Liver (tissue), 9 donors: ENCODE data around the gene CORO7. TPM values are rescaled to one million over a fixed set of nuclear protein-coding genes. Genes with fewer than 3 reads are reported as not detected.

Source experiments
- DNase-seq: peaks from one replicate; pipeline ENCODE4 v3.0.0-alpha.2; 2017; ENCODE audit warnings: low spot score
- H3K27ac ChIP-seq, 2 donors: one replicate each; pipeline ENCODE4 v1.7.0; 2013; ENCODE audit warnings: inconsistent platforms in 2 of 2, low read length in 2 of 2, control low read depth in 1 of 2, low read depth in 1 of 2, mild to moderate bottlenecking in 1 of 2
- H3K27me3 ChIP-seq, 4 donors: one replicate each; pipeline versions ENCODE4 v1.6.1 to v1.7.0; 2013; ENCODE audit warnings: low read length in 3 of 4, inconsistent platforms in 1 of 4, mild to moderate bottlenecking in 1 of 4, moderate library complexity in 1 of 4; ENCODE audit not compliant: control insufficient read depth in 4 of 4, insufficient read depth in 4 of 4
- H3K36me3 ChIP-seq, 4 donors: one replicate each; pipeline versions ENCODE4 v1.6.1 to v1.7.0; 2013; ENCODE audit warnings: low read length in 3 of 4, mild to moderate bottlenecking in 3 of 4, low read depth in 1 of 4, moderate library complexity in 1 of 4; ENCODE audit not compliant: control insufficient read depth in 4 of 4, insufficient read depth in 3 of 4
- H3K4me1 ChIP-seq, 4 donors: one replicate each; pipeline versions ENCODE4 v1.6.1 to v1.7.0; 2013; ENCODE audit warnings: low read length in 3 of 4, mild to moderate bottlenecking in 3 of 4, moderate library complexity in 1 of 4; ENCODE audit not compliant: control insufficient read depth in 4 of 4, insufficient read depth in 4 of 4
- H3K4me3 ChIP-seq, 3 donors: one replicate each; pipeline versions ENCODE4 v1.6.1 to v1.7.0; 2013; ENCODE audit warnings: low read length in 3 of 3, control low read depth in 1 of 3, low read depth in 1 of 3, mild to moderate bottlenecking in 1 of 3
- H3K9ac ChIP-seq, 2 donors: one replicate each; pipeline ENCODE4 v1.7.0; 2013; ENCODE audit warnings: low read length in 2 of 2, mild to moderate bottlenecking in 2 of 2, moderate library complexity in 2 of 2, control low read depth in 1 of 2, low read depth in 1 of 2
- H3K9me3 ChIP-seq, 4 donors: one replicate each; pipeline versions ENCODE4 v1.6.1 to v1.7.0; 2013; ENCODE audit warnings: low read length in 3 of 4; ENCODE audit not compliant: control insufficient read depth in 4 of 4
- EGR1 ChIP-seq, 2 donors: IDR thresholded peaks; 2 replicates each; pipeline ENCODE4 v1.6.1; 2016 to 2018; ENCODE audit warnings: antibody characterized with exemption in 2 of 2, low read depth in 2 of 2
- FOXA1 ChIP-seq: IDR thresholded peaks from 2 replicates; pipeline ENCODE4 v1.6.1; 2016; ENCODE audit warnings: antibody characterized with exemption
- FOXA2 ChIP-seq: IDR thresholded peaks from 2 replicates; pipeline ENCODE4 v1.6.1; 2016; ENCODE audit warnings: antibody characterized with exemption
- GABPA ChIP-seq, 2 donors: IDR thresholded peaks in 1 of 2; conservative IDR thresholded peaks in 1 of 2; 2 replicates each; pipeline ENCODE4 v1.6.1; 2016; ENCODE audit warnings: antibody characterized with exemption in 2 of 2, mild to moderate bottlenecking in 1 of 2, moderate library complexity in 1 of 2
- HNF4A ChIP-seq, 2 donors: conservative IDR thresholded peaks; 2 replicates each; pipeline ENCODE4 v1.6.1; 2016; ENCODE audit warnings: antibody characterized with exemption in 2 of 2, mild to moderate bottlenecking in 2 of 2
- HNF4G ChIP-seq: IDR thresholded peaks from 2 replicates; pipeline ENCODE4 v1.6.1; 2016; ENCODE audit warnings: antibody characterized with exemption
- JUND ChIP-seq, 2 donors: IDR thresholded peaks; 2 replicates each; pipeline ENCODE4 v1.6.1; 2016; ENCODE audit warnings: antibody characterized with exemption in 2 of 2
- NR2F2 ChIP-seq: IDR thresholded peaks from 2 replicates; pipeline ENCODE4 v1.6.1; 2016; ENCODE audit warnings: antibody characterized with exemption
- RAD21 ChIP-seq, 2 donors: IDR thresholded peaks; 2 replicates each; pipeline ENCODE4 v1.6.1; 2016; ENCODE audit warnings: antibody characterized with exemption in 2 of 2, mild to moderate bottlenecking in 2 of 2
- RXRA ChIP-seq, 2 donors: IDR thresholded peaks; 2 replicates each; pipeline ENCODE4 v1.6.1; 2017 to 2018; ENCODE audit warnings: antibody characterized with exemption in 2 of 2, mild to moderate bottlenecking in 1 of 2
- SP1 ChIP-seq: IDR thresholded peaks from 2 replicates; pipeline ENCODE4 v1.6.1; 2018; ENCODE audit warnings: antibody characterized with exemption, mild to moderate bottlenecking
- TAF1 ChIP-seq: conservative IDR thresholded peaks from 2 replicates; pipeline ENCODE4 v1.6.1; 2016; ENCODE audit warnings: antibody characterized with exemption, mild to moderate bottlenecking
- YY1 ChIP-seq: IDR thresholded peaks from 2 replicates; pipeline ENCODE4 v1.6.1; 2016; ENCODE audit warnings: antibody characterized with exemption, mild to moderate bottlenecking
- WGBS: extraction: QIAGEN DNeasy Blood & Tissue Kit; methylation state at CpG from one replicate; pipeline ENCODE4 v1.1.7; 2013; 5-methylcytosine and 5-hydroxymethylcytosine counted together
- polyA plus RNA-seq, 2 donors: library from polyadenylated mRNA; stranded (reverse) in 1 of 2; unstranded in 1 of 2; fragments of 200-250 nt in 1 of 2; fragments of >200 nt in 1 of 2; fragmentation: Nextera tagmentation in 1 of 2; extraction: Ambion mirVana in 1 of 2; gene quantifications; one replicate each; pipeline versions ENCODE4 v1.2.1 to v1.2.3, GENCODE V29; 2013 to 2015
- total RNA-seq, 2 donors: library from RNA; depleted of rRNA; stranded (reverse); fragments of >200 nt; gene quantifications; one replicate each; pipeline ENCODE4 v1.2.3, GENCODE V29; 2014
- TF ChIP-seq, protein P1 (sequence below): IDR thresholded peaks from 2 replicates; pipeline ENCODE4 v1.6.1; 2016; ENCODE audit warnings: antibody characterized with exemption, mild to moderate bottlenecking
- TF ChIP-seq, protein P2 (sequence below): IDR thresholded peaks from 2 replicates; pipeline ENCODE4 v1.6.1; 2016; ENCODE audit warnings: antibody characterized with exemption
- TF ChIP-seq, protein P3 (sequence below): IDR thresholded peaks from 2 replicates; pipeline ENCODE4 v1.6.1; 2016; ENCODE audit warnings: antibody characterized with exemption
- TF ChIP-seq, protein P4 (sequence below): IDR thresholded peaks from 2 replicates; pipeline ENCODE4 v1.6.1; 2016; ENCODE audit warnings: antibody characterized with exemption
- TF ChIP-seq, protein P5 (sequence below): fragments of 150-350 bp; IDR thresholded peaks from 2 replicates; pipeline ENCODE4 v1.5.1; 2017; ENCODE audit warnings: improper control_type of control experiment, low read depth, low read length; ENCODE audit not compliant: missing input control
- donor health status: healthy.
- donor health status: healthy.
- donor health status: healthy.
- donor health status: healthy.
- donor health status: healthy.

Gene CORO7
- total and polyA plus RNA-seq, 4 donors = 7.3 to 21.5 (median 13.0) TPM

DNA sequence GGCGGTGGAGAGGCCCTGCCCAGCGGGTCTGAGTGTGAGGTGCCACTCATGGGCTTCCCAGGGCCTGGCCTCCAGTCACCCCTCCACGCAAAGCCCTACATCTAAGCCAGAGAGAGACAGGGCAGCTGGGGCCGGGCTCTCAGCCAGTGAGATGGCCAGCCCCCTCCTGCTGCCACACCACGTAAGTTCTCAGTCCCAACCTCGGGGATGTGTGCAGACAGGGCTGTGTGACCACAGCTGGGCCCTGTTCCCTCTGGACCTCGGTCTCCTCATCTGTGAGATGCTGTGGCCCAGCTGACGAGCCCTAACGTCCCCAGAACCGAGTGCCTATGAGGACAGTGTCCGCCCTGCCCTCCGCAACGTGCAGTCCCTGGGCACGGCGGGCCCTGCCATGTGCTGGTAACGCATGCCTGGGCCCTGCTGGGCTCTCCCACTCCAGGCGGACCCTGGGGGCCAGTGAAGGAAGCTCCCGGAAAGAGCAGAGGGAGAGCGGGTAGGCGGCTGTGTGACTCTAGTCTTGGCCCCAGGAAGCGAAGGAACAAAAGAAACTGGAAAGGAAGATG, 33.5 kb downstream of the CORO7 start:
- H3K27ac ChIP-seq = no peak overlapping the region
- TF ChIP-seq SP1 = no peak
- no peak for TF ChIP-seq HNF4G
- TF ChIP-seq, protein P1, sequence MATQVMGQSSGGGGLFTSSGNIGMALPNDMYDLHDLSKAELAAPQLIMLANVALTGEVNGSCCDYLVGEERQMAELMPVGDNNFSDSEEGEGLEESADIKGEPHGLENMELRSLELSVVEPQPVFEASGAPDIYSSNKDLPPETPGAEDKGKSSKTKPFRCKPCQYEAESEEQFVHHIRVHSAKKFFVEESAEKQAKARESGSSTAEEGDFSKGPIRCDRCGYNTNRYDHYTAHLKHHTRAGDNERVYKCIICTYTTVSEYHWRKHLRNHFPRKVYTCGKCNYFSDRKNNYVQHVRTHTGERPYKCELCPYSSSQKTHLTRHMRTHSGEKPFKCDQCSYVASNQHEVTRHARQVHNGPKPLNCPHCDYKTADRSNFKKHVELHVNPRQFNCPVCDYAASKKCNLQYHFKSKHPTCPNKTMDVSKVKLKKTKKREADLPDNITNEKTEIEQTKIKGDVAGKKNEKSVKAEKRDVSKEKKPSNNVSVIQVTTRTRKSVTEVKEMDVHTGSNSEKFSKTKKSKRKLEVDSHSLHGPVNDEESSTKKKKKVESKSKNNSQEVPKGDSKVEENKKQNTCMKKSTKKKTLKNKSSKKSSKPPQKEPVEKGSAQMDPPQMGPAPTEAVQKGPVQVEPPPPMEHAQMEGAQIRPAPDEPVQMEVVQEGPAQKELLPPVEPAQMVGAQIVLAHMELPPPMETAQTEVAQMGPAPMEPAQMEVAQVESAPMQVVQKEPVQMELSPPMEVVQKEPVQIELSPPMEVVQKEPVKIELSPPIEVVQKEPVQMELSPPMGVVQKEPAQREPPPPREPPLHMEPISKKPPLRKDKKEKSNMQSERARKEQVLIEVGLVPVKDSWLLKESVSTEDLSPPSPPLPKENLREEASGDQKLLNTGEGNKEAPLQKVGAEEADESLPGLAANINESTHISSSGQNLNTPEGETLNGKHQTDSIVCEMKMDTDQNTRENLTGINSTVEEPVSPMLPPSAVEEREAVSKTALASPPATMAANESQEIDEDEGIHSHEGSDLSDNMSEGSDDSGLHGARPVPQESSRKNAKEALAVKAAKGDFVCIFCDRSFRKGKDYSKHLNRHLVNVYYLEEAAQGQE = no peak
- TF ChIP-seq, protein P2, sequence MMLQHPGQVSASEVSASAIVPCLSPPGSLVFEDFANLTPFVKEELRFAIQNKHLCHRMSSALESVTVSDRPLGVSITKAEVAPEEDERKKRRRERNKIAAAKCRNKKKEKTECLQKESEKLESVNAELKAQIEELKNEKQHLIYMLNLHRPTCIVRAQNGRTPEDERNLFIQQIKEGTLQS = no peak
- TF ChIP-seq, protein P3, sequence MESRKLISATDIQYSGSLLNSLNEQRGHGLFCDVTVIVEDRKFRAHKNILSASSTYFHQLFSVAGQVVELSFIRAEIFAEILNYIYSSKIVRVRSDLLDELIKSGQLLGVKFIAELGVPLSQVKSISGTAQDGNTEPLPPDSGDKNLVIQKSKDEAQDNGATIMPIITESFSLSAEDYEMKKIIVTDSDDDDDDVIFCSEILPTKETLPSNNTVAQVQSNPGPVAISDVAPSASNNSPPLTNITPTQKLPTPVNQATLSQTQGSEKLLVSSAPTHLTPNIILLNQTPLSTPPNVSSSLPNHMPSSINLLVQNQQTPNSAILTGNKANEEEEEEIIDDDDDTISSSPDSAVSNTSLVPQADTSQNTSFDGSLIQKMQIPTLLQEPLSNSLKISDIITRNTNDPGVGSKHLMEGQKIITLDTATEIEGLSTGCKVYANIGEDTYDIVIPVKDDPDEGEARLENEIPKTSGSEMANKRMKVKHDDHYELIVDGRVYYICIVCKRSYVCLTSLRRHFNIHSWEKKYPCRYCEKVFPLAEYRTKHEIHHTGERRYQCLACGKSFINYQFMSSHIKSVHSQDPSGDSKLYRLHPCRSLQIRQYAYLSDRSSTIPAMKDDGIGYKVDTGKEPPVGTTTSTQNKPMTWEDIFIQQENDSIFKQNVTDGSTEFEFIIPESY = no peak
- no peak for TF ChIP-seq YY1
- TF ChIP-seq TAF1 = no peak
- TF ChIP-seq RXRA (IDR thresholded peaks at IDR 0.05) = no peak
- no peak for TF ChIP-seq JUND (IDR thresholded peaks at IDR 0.05)
- TF ChIP-seq, protein P4, sequence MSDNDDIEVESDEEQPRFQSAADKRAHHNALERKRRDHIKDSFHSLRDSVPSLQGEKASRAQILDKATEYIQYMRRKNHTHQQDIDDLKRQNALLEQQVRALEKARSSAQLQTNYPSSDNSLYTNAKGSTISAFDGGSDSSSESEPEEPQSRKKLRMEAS = no peak
- TF ChIP-seq FOXA2 = no peak
- TF ChIP-seq, protein P5, sequence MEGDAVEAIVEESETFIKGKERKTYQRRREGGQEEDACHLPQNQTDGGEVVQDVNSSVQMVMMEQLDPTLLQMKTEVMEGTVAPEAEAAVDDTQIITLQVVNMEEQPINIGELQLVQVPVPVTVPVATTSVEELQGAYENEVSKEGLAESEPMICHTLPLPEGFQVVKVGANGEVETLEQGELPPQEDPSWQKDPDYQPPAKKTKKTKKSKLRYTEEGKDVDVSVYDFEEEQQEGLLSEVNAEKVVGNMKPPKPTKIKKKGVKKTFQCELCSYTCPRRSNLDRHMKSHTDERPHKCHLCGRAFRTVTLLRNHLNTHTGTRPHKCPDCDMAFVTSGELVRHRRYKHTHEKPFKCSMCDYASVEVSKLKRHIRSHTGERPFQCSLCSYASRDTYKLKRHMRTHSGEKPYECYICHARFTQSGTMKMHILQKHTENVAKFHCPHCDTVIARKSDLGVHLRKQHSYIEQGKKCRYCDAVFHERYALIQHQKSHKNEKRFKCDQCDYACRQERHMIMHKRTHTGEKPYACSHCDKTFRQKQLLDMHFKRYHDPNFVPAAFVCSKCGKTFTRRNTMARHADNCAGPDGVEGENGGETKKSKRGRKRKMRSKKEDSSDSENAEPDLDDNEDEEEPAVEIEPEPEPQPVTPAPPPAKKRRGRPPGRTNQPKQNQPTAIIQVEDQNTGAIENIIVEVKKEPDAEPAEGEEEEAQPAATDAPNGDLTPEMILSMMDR = no peak
- TF ChIP-seq EGR1 (IDR thresholded peaks at IDR 0.05; ENCODE audit: low read depth in 2 of 2) = no peak
- no peak for TF ChIP-seq FOXA1
- no peak for TF ChIP-seq GABPA (IDR thresholded peaks at IDR 0.05 in 1 of 2, conservative IDR thresholded peaks at IDR 0.05 in 1 of 2)
- no peak for TF ChIP-seq RAD21 (IDR thresholded peaks at IDR 0.05)
- no peak for TF ChIP-seq NR2F2
- no peak for TF ChIP-seq HNF4A (conservative IDR thresholded peaks at IDR 0.05)
- no peaks in the 10 kb centered on the region for H3K9me3 ChIP-seq

More for the DNA sequence above, 33.5 kb downstream of the CORO7 start:
- peaks cover 0 to 27% (median 16%) of the 10 kb centered on the region in 4 donors for H3K4me1 ChIP-seq
- no peak for DNase-seq
- 88% methylated on average over 21 of the region's 21 CpGs for WGBS
- H3K27me3 ChIP-seq = no peaks in the 10 kb centered on the region
- H3K9ac ChIP-seq = no peak overlapping the region
- H3K4me3 ChIP-seq = no peak overlapping the region
- peaks cover 0 to 17% (median 7%) of the 10 kb centered on the region in 4 donors for H3K36me3 ChIP-seq
